HepG2 (cell line): ENCODE results near the gene AGTRAP. TPM values are rescaled to one million over a fixed set of nuclear protein-coding genes. Genes with fewer than 3 reads are reported as not detected.
A peak's percentile ranks its signal among the peaks of the same experiment; 100 is the strongest.

Experiments used
- CAMTA2 ChIP-seq: sonication (generic); formaldehyde crosslinking; IDR thresholded peaks from 2 replicates; pipeline ENCODE4 v1.4.0; 2020; ENCODE audit warnings: mild to moderate bottlenecking, missing genetic modification reagents, borderline replicate concordance
- CCAR2 ChIP-seq: fragments of 200-400 bp; formaldehyde crosslinking; optimal IDR thresholded peaks from 2 replicates; pipeline ENCODE3; 2018; ENCODE audit warnings: low read depth, mild to moderate bottlenecking, low read length, moderate library complexity
- NFE2L1 ChIP-seq: sonication (generic); formaldehyde crosslinking; IDR thresholded peaks from 2 replicates; pipeline ENCODE4 v1.4.0; 2020; ENCODE audit warnings: missing genetic modification reagents, mild to moderate bottlenecking, borderline replicate concordance
- PAWR ChIP-seq: sonication (generic); formaldehyde crosslinking; IDR thresholded peaks from 2 replicates; pipeline ENCODE4 v1.4.0; 2020; ENCODE audit warnings: missing genetic modification reagents, mild to moderate bottlenecking, borderline replicate concordance
- PITX1 ChIP-seq: sonication (generic); formaldehyde crosslinking; IDR thresholded peaks from 2 replicates; pipeline ENCODE4 v1.5.1; 2020; ENCODE audit warnings: mild to moderate bottlenecking, missing genetic modification reagents
- PRDM10 ChIP-seq: sonication (generic); formaldehyde crosslinking; IDR thresholded peaks from 2 replicates; pipeline ENCODE4 v1.4.0; 2020; ENCODE audit warnings: low read depth, missing genetic modification reagents
- SIX4 ChIP-seq: sonication (generic); formaldehyde crosslinking; IDR thresholded peaks from 2 replicates; pipeline ENCODE4 v1.4.0; 2020; ENCODE audit warnings: missing genetic modification reagents
- SP4 ChIP-seq: sonication (generic); formaldehyde crosslinking; IDR thresholded peaks from 2 replicates; pipeline ENCODE4 v1.8.1; 2023; ENCODE audit warnings: mild to moderate bottlenecking, missing genetic modification reagents
- ZNF232 ChIP-seq: sonication (generic); formaldehyde crosslinking; IDR thresholded peaks from 2 replicates; pipeline ENCODE4 v1.4.0; 2020; ENCODE audit warnings: missing genetic modification reagents, borderline replicate concordance
- ZNF33A ChIP-seq: sonication (generic); formaldehyde crosslinking; IDR thresholded peaks from 2 replicates; pipeline ENCODE4 v1.5.1; 2020; ENCODE audit warnings: missing genetic modification reagents, mild to moderate bottlenecking, moderate library complexity, borderline replicate concordance
- ZNF563 ChIP-seq: sonication (generic); formaldehyde crosslinking; IDR thresholded peaks from 2 replicates; pipeline ENCODE4 v1.8.0; 2022; ENCODE audit warnings: mild to moderate bottlenecking, moderate library complexity, missing genetic modification reagents
- ZNF629 ChIP-seq: sonication (generic); formaldehyde crosslinking; conservative IDR thresholded peaks from 2 replicates; pipeline ENCODE4 v1.5.0; 2020; ENCODE audit warnings: missing genetic modification reagents
- ZNF652 ChIP-seq: IDR thresholded peaks from 2 replicates; pipeline ENCODE4 v1.6.1; 2016; ENCODE audit warnings: low read depth, borderline replicate concordance
- polyA plus RNA-seq, 8 experiments: library from polyadenylated mRNA; depleted of rRNA in 3 of 8; stranded (reverse) in 7 of 8; unstranded in 1 of 8; fragments of >200 nt; fragmentation: Illumina TruSeq in 4 of 8; extraction: Trizol in 4 of 8; gene quantifications; 2 replicates each; pipeline versions ENCODE4 v1.2.1 to v1.2.3, GENCODE V29; 2011 to 2016; ENCODE audit warnings: low read depth in 4 of 8, missing spikeins in 1 of 8, mixed read lengths in 1 of 8; ENCODE audit not compliant: insufficient read depth in 1 of 8
- total RNA-seq, 5 experiments: library from RNA; depleted of rRNA; stranded (reverse); fragments of >200 nt; fragmentation: Illumina TruSeq; extraction: Trizol; gene quantifications; 2 replicates each; pipeline ENCODE4 v1.2.3, GENCODE V29; 2016; ENCODE audit warnings: low read depth in 1 of 5
- TF ChIP-seq, protein P1 (sequence below): IDR thresholded peaks from 2 replicates; pipeline ENCODE4 v1.6.1; 2016; ENCODE audit warnings: missing compliant biosample characterization, missing genetic modification reagents, borderline replicate concordance
- TF ChIP-seq, protein P2 (sequence below), 2 experiments: fragments of 450-650 bp in 1 of 2; sonication (generic) in 1 of 2; formaldehyde crosslinking in 1 of 2; IDR thresholded peaks; 2 replicates each; pipeline versions ENCODE4 v1.6.1 to v1.8.0; 2016 to 2022; ENCODE audit warnings: antibody characterized with exemption in 1 of 2, mild to moderate bottlenecking in 1 of 2, missing genetic modification reagents in 1 of 2

The AGTRAP gene
- total and polyA plus RNA-seq, 2 of the 13 experiments (the other 11 are each of a cell fraction or from before 2014, with no cell fraction given) = 28.3 to 32.0 TPM

DNA sequence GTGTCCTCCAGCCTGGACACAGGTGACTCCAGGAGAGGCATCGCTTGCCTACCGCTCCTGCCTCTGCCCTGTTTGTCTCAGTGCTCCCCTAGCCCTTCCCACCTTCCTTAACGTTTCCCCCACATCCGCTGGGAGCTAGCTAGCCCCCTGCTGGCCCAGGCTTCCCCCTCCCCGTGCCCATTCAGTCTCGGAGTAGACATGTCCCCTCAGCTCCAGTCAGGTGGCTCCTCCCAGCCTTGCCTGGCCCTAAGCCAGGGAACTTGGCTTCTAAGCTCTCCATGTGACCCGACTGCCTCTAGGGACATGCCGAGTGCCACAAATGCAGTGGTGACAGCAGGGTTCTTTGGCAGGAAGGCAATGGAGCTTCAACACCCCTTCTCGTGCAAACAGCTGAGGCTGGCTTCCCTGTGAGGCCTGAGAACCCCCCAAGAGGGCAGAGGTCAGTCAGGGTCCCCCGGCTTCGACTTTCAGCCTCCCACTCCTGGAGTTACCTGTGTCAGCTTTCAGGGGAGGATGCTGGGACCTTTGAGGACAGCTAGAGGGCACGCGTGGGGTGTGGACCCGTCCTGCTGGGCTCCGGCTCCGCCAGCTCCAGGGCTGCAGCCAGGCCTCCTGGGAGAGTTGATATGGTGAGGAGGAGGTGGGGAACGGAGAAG, 28.2 kb upstream of the AGTRAP start (continued):
- TF ChIP-seq ZNF563 (CRISPR knock-in tag) (no peak), ZNF652 (CRISPR knock-in tag) (no peak), CAMTA2 (CRISPR knock-in tag) (no peak), PAWR (no peak), SP4 (CRISPR knock-in tag) (no peak), ZNF33A (CRISPR knock-in tag) (no peak), PITX1 (CRISPR knock-in tag) (0 out of 2 replicates have a peak, but pooled peaks have one; percentile 38), NFE2L1 (CRISPR knock-in tag) (no peak), CCAR2 (no peak), ZNF629 (CRISPR knock-in tag) (no peak), SIX4 (no peak), ZNF232 (CRISPR knock-in tag) (no peak), PRDM10 (CRISPR knock-in tag) (peak; percentile 65; the same call in 1 of the 2 replicates)
- TF ChIP-seq, protein P1, sequence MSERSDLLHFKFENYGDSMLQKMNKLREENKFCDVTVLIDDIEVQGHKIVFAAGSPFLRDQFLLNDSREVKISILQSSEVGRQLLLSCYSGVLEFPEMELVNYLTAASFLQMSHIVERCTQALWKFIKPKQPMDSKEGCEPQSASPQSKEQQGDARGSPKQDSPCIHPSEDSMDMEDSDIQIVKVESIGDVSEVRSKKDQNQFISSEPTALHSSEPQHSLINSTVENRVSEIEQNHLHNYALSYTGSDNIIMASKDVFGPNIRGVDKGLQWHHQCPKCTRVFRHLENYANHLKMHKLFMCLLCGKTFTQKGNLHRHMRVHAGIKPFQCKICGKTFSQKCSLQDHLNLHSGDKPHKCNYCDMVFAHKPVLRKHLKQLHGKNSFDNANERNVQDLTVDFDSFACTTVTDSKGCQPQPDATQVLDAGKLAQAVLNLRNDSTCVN = no peak
- TF ChIP-seq, protein P2, sequence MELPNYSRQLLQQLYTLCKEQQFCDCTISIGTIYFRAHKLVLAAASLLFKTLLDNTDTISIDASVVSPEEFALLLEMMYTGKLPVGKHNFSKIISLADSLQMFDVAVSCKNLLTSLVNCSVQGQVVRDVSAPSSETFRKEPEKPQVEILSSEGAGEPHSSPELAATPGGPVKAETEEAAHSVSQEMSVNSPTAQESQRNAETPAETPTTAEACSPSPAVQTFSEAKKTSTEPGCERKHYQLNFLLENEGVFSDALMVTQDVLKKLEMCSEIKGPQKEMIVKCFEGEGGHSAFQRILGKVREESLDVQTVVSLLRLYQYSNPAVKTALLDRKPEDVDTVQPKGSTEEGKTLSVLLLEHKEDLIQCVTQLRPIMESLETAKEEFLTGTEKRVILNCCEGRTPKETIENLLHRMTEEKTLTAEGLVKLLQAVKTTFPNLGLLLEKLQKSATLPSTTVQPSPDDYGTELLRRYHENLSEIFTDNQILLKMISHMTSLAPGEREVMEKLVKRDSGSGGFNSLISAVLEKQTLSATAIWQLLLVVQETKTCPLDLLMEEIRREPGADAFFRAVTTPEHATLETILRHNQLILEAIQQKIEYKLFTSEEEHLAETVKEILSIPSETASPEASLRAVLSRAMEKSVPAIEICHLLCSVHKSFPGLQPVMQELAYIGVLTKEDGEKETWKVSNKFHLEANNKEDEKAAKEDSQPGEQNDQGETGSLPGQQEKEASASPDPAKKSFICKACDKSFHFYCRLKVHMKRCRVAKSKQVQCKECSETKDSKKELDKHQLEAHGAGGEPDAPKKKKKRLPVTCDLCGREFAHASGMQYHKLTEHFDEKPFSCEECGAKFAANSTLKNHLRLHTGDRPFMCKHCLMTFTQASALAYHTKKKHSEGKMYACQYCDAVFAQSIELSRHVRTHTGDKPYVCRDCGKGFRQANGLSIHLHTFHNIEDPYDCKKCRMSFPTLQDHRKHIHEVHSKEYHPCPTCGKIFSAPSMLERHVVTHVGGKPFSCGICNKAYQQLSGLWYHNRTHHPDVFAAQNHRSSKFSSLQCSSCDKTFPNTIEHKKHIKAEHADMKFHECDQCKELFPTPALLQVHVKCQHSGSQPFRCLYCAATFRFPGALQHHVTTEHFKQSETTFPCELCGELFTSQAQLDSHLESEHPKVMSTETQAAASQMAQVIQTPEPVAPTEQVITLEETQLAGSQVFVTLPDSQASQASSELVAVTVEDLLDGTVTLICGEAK (IDR thresholded peaks at IDR 0.05) = no peak
- TF ChIP-seq, protein P2 (CRISPR knock-in tag; IDR thresholded peaks at IDR 0.05) = no peak
